Liver (tissue), 3 donors: Measurements from ENCODE around the gene SDR9C7.

ENCODE experiments used
- CTCF ChIP-seq: fragments of 150-350 bp; IDR thresholded peaks from 2 replicates; pipeline ENCODE4 v1.5.1; 2017; ENCODE audit warnings: improper control_type of control experiment, low read depth, low read length; ENCODE audit not compliant: missing input control
- GABPA ChIP-seq, 2 donors: IDR thresholded peaks in 1 of 2; conservative IDR thresholded peaks in 1 of 2; 2 replicates each; pipeline ENCODE4 v1.6.1; 2016; ENCODE audit warnings: antibody characterized with exemption in 2 of 2, mild to moderate bottlenecking in 1 of 2, moderate library complexity in 1 of 2
- HNF4G ChIP-seq: IDR thresholded peaks from 2 replicates; pipeline ENCODE4 v1.6.1; 2016; ENCODE audit warnings: antibody characterized with exemption
- MAX ChIP-seq: IDR thresholded peaks from 2 replicates; pipeline ENCODE4 v1.6.1; 2016; ENCODE audit warnings: antibody characterized with exemption
- TAF1 ChIP-seq: conservative IDR thresholded peaks from 2 replicates; pipeline ENCODE4 v1.6.1; 2016; ENCODE audit warnings: antibody characterized with exemption, mild to moderate bottlenecking
- donor health status: healthy.
- donor health status: healthy.

GRCh38 chr12:56980941-56981530, 46.8 kb upstream of the SDR9C7 start:
- TF ChIP-seq HNF4G (no peak), TAF1 (no peak), GABPA (IDR thresholded peaks at IDR 0.05 in 1 of 2, conservative IDR thresholded peaks at IDR 0.05 in 1 of 2) (no peak), CTCF (no peak), MAX (no peak)
